Measurements from ENCODE around the gene ZNF556. TPM values are rescaled to one million over a fixed set of nuclear protein-coding genes. Genes with fewer than 3 reads are reported as not detected.

ZNF556 gene
- total RNA-seq, 1 donor from 2014 or later, result 0.09 TPM

DNA sequence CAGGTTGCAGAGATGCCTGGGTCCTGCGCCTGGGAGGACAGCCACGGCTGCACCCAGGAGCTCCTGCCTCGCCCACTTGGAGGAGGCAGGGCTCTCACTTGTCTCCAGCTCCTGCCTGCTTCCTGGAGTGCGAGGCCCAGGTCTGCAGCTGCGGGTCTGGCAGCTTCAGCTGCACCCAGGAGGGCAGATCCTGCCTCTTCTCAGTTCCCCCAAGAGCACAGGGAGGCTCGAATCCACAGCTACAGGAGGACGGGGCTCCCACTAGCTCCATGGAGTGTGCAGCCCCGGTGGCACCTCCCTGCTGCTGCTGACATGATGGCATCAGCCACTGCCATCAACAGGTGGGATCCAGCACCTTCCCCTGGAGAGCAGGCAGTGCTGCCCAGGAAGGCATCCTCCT lies 43.0 kb upstream of the ZNF556 start:
- Mint-ChIP-seq H3K27ac (no peak overlapping the region), H3K4me3 (no peak overlapping the region), H3K36me3 (peaks cover 42% of the 10 kb centered on the region), H3K9me3 (peaks cover 16% of the 10 kb centered on the region), H3K27me3 (ENCODE audit: low read depth) (no peaks in the 10 kb centered on the region), H3K4me1 (peaks cover 3% of the 10 kb centered on the region)
- no peak for DNase-seq (ENCODE audit: low spot score in 2 of 2, unreplicated experiment in 2 of 2)
- TF ChIP-seq CTCF (IDR thresholded peaks at IDR 0.05; ENCODE audit: unreplicated experiment), result no peak

DNA sequence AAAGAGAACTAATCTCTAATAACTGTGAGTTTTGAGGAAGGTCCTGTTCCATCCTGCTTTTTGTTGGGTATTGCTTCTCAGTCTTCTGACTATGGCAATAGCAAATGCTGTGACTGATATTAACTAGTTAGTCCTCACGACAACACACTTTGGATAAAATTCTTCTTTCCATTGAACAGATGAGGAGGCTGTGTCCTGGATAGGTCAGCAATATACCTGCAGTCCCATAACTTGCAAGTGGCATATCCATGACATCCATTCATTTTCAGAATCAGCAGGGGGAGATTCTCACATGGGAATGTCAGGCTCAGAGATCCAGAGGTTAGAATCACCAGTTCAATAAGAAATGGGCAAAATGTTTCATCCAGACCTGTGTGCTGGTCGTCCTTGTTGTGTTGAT lies 40.1 kb upstream of the ZNF556 start:
- Mint-ChIP-seq H3K4me3 (no peak overlapping the region), H3K36me3 (peaks cover 60% of the 10 kb centered on the region), H3K27ac (no peak overlapping the region), H3K4me1 (no peaks in the 10 kb centered on the region), H3K27me3 (ENCODE audit: low read depth) (no peaks in the 10 kb centered on the region), H3K9me3 (peaks cover 28% of the 10 kb centered on the region)
- TF ChIP-seq CTCF (IDR thresholded peaks at IDR 0.05; ENCODE audit: unreplicated experiment), result no peak
- no peak for DNase-seq (ENCODE audit: low spot score in 2 of 2, unreplicated experiment in 2 of 2)

GRCh38 chr19:2827840-2828489 lies 39.2 kb upstream of the ZNF556 start:
- Mint-ChIP-seq H3K36me3 (peaks cover 69% of the 10 kb centered on the region), H3K27me3 (ENCODE audit: low read depth) (no peaks in the 10 kb centered on the region), H3K9me3 (peaks cover 35% of the 10 kb centered on the region)

DNA sequence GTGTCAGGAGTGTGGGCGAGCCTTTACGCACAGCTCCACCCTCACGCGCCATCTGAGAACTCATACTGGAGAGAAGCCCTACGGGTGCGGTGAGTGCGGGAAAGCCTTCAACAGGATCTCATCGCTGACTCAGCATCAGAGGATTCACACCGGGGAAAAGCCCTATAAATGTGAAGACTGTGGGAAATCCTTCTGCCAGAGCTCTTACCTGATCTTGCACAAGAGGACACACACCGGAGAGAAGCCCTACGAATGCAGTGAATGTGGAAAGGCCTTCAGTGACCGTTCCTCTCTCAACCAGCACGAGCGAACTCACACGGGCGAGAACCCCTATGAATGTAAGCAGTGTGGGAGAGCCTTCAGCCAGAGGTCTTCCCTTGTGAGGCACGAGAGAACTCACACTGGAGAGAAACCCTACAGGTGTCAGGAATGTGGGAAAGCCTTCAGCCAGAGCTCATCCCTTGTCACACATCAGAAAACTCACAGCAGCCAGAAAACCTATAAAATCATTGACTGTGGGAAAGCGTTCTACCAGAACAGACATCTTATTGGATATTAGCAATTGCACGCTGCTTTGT lies 32.8 kb upstream of the ZNF556 start:
- TF ChIP-seq CTCF (IDR thresholded peaks at IDR 0.05; ENCODE audit: unreplicated experiment), result no peak
- no peak for DNase-seq (ENCODE audit: low spot score in 2 of 2, unreplicated experiment in 2 of 2)
- H3K4me1 Mint-ChIP-seq, result no peaks in the 10 kb centered on the region
- H3K27ac Mint-ChIP-seq, result no peak overlapping the region
- peaks cover 72% of the 10 kb centered on the region for H3K36me3 Mint-ChIP-seq
- H3K9me3 Mint-ChIP-seq, result peaks cover 49% of the 10 kb centered on the region
- H3K4me3 Mint-ChIP-seq, result no peak overlapping the region
- H3K27me3 Mint-ChIP-seq (ENCODE audit: low read depth), result no peaks in the 10 kb centered on the region

More at GRCh38 chr19:2827840-2828489, 39.2 kb upstream of the ZNF556 start:
- DNase-seq (ENCODE audit: low spot score in 2 of 2, unreplicated experiment in 2 of 2), result no peak
- no peak for TF ChIP-seq CTCF (IDR thresholded peaks at IDR 0.05; ENCODE audit: unreplicated experiment)
- H3K4me3 Mint-ChIP-seq, result no peak overlapping the region
- no peaks in the 10 kb centered on the region for H3K4me1 Mint-ChIP-seq
- H3K27ac Mint-ChIP-seq, result no peak overlapping the region

GRCh38 chr19:2837430-2837829 lies 29.7 kb upstream of the ZNF556 start:
- TF ChIP-seq CTCF (IDR thresholded peaks at IDR 0.05; ENCODE audit: unreplicated experiment), result no peak
- Mint-ChIP-seq H3K27ac (no peak overlapping the region), H3K9me3 (peaks cover 35% of the 10 kb centered on the region), H3K27me3 (ENCODE audit: low read depth) (no peaks in the 10 kb centered on the region), H3K4me3 (no peak overlapping the region), H3K36me3 (peaks cover 53% of the 10 kb centered on the region), H3K4me1 (peaks cover 4% of the 10 kb centered on the region)
- no peak for DNase-seq (ENCODE audit: low spot score in 2 of 2, unreplicated experiment in 2 of 2)

Data from mesothelial cell of epicardium (in vitro differentiated cells).